HG02981 (cell line): Measurements from ENCODE around the gene NUP205.

Source experiments
- ATAC-seq: cut with Tn5 transposase; IDR thresholded peaks from one replicate; pipeline ENCODE4 v1.9.1; 2021; ENCODE audit warnings: mild to moderate bottlenecking, moderate library complexity; ENCODE audit not compliant: unreplicated experiment

Gene NUP205

GRCh38 chr7:135697276-135698049, 139.7 kb downstream of the NUP205 start:
- no peak for ATAC-seq
